HG03354 (cell line): ENCODE data around the gene PPP1R12B.
"Not testable (repeated sequence)": the region's sequence is repeated elsewhere in the genome, so short reads cannot be mapped to it uniquely, and the experiment has no call there.

Experiments used
- ATAC-seq: cut with Tn5 transposase; IDR thresholded peaks from one replicate; pipeline ENCODE4 v1.9.1; 2021; ENCODE audit warnings: mild to moderate bottlenecking; ENCODE audit not compliant: unreplicated experiment, poor library complexity, severe bottlenecking

Gene PPP1R12B

DNA sequence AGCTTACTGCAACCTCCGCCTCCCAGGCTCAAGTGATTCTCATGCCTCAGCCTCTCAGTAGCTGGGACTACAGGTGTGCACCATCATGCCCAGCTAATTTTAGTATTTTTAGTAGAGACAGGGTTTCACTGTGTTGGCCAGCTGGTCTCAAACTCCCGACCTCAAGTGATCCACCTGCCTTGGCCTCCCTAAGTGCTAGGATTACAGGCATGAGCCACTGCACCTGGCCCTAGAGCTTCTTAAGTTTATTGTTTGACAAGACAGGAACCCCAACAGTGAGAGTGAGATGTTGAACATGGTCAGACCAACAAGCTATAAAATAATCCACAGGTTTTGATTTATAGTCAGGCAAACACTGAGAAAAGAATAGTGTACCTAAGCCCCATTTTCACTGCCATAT lies 83.8 kb downstream of the PPP1R12B start:
- ATAC-seq = not testable (repeated sequence)

- ATAC-seq = no peak
Measured at GRCh38 chr1:202433155-202434043, 84.9 kb downstream of the PPP1R12B start.

GRCh38 chr1:202434059-202434458 lies 85.6 kb downstream of the PPP1R12B start:
- ATAC-seq = no peak

DNA sequence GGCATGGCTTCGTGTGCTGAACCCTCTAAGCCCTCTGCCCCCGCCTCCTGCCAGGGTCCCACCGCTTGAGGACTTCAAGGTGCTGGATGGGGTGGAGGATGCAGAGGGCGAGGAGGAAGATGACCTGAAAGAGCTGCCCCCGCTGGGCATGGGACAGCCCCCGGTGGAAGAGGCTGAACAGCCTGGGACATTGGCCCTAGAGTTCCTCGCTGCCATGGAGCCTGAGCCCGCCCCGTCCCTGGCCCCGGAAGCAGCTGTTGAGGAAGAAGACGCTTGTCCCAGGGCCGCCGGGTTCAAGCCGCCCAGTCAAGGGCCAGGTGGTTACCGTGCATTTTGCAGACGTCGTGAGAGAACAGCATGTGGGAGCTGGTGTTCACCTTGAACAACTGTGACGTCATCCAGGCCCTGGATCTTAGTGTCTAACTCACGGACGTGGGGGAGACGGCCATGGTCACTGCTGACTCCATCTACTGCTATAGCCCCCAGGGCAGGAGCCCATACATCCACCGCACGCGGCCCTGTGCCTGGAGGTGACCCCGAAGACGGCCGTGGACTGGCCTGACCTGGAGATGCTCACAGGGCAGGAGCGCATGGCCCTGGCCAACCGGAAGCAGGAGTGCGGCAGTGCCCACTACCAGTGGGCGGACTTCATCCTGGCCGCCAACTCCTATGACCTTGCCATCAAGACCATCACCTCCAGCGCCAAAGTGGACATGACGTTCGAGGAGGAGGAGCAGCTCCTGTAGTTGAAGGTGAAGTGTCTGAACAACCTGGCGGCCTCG lies 90.1 kb downstream of the PPP1R12B start:
- no peak for ATAC-seq

GRCh38 chr1:202439308-202439707 lies 90.8 kb downstream of the PPP1R12B start:
- ATAC-seq = no peak

DNA sequence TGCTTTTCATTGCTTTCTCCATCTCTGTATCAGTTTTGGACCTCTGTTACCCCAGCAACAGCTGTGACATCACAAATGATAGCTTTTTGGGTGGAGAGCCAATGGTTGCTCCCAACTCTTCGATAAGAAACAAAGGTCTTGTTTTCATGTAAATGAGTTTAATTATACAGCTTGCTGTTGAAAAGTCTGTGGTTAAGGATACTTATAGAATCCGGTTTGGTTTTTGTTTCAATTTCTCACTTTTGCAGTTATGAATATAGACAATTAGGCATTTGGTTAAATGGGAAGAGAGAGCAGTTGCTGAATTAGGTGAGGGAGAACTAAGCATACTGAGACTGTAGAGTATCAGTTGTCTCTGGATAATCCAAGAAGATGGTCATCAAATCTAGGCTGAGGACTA lies 99.6 kb downstream of the PPP1R12B start:
- peak; percentile 58 for ATAC-seq

DNA sequence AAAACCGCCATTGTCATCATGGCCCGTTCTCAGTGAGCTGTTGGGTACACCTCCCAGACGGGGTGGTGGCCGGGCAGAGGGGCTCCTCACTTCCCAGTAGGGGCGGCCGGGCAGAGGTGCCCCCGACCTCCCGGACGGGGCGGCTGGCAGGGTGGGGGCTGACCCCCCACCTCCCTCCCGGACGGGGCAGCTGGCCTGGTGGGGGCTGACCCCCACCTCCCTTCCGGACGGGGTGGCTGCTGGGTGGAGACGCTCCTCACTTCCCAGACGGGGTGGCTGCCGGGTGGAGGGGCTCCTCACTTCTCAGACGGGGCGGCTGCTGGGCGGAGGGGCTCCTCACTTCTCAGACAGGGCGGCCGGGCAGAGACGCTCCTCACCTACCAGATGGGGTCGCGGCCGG lies 103.1 kb downstream of the PPP1R12B start:
- not testable (repeated sequence) for ATAC-seq

- ATAC-seq = no peak
Measured at GRCh38 chr1:202452508-202452907, 104.0 kb downstream of the PPP1R12B start.

DNA sequence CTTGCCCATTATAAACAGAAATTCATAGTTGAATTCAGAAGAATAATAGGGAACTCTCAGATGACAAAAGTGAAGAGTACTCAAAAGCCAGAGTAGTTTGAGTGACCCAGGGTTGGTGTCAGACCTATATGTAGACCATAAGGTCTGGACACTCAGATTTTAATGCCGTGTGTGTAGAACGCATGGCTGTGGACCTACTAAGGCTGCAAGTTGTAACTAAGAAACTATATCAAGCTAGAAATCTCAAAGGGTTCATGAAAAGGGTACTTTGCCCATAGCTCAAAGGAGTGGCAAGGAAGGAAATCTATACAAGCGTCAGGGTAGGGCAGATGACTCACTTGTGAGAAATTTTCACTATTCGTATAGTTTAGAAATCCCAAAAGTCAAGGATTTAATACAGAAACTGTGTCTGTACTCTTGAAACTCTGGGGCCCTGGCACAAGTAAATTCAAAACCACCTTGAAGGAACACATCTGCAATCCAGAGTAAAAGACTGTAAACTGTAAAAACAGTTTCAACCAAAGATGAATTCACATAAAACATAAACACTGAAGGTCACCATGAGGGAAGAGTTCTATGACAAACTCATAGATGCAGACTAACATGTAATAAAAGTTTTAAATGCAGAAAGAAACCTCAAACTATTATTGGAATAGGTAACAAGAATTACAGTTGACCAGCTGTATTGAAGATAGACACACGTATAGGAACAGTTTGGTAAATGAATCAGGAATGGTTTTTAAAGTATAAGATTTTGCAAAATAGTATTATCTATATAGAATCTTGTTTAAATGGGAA lies 108.1 kb downstream of the PPP1R12B start:
- ATAC-seq = not testable (repeated sequence)

GRCh38 chr1:202458651-202459050 lies 110.2 kb downstream of the PPP1R12B start:
- ATAC-seq = not testable (repeated sequence)

DNA sequence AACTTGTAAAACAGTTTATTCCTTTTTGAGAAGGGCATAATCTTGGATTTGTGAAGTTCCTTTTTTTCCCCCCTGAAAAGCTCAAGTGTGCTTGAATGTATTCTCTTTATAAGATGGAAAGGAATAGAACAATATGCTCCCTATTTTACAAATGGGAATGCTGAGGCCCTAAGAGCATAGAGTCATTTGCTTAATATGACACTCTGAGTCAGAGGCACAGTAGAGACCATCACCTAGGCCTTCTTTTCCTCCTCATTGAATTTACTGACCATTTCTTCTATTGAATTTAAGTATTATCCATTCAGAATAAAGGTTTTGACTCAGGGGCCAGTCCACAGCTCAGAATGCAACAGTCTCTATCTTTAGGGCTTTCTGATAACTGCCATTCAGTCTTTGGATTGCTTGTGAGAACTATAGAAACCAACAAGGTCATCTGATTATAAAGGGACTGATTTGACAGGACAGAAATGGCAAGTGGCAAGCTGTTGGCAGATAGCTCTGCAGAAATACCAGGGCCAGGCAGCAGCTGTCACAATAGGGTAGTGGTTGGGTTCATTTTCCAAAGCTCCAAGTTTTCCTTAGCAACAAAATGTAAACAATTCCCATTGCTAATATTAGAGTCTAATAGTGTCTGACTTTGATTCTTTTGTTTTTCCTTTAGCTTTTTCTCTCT lies 111.1 kb downstream of the PPP1R12B start:
- ATAC-seq = not testable (repeated sequence)

GRCh38 chr1:202460143-202460495 lies 111.6 kb downstream of the PPP1R12B start:
- ATAC-seq = not testable (repeated sequence)

DNA sequence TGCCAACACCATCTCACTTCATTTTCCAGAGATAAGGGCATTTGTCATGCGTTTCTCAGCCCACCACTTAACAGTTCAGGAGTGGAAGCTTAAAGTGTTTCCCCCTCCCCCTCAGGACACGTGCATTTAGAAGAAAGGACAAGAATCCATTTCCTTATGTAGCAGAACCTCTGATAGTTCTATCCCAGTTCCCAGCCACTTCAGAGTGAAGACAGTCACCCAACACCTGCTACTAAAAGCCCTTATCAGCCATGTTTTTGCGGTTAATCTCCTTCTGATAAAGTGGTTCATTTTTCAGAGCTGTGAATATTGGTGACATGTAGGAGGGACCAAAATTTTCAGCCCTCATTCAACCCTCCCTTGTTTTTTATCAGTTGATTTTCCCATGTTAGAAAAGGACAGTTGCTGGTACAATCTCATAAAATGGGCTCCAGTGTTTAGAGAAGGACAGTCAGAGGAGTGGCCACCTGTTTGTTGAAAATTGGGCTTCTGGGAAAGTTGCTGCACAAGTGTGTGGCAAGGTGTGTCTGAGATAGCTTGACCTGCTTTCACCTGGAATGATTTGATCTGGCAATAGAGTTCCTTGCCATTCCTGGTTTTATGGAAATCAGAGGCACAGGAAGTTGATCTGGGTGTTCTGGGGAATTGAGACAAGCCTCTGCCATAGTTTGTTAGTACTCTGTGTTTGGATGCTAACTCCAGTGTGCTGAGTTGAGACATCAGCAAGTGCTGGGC lies 114.0 kb downstream of the PPP1R12B start:
- no peak for ATAC-seq

- ATAC-seq = not testable (repeated sequence)
Measured at GRCh38 chr1:202464153-202464742, 115.7 kb downstream of the PPP1R12B start.

GRCh38 chr1:202465644-202466270 lies 117.3 kb downstream of the PPP1R12B start:
- ATAC-seq = not testable (repeated sequence)

DNA sequence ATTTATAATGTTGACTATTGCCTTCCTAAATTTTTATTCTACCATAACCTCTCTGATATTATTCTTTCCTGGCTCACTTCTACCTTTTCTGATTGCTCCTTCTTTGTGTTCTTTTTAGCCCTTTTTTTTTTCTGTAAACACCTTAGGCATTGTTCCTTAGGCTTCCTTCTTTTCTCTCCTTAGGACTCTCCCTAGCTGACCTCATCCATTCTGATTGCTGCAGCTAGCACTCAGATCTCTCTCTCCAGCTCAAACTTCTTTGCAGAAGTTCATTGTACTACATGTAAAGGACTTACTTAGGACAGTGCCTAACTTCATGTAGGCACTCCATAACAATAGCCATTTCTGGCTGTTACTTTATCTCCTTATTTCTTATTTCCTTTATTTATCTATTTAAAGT lies 117.8 kb downstream of the PPP1R12B start:
- ATAC-seq = not testable (repeated sequence)

DNA sequence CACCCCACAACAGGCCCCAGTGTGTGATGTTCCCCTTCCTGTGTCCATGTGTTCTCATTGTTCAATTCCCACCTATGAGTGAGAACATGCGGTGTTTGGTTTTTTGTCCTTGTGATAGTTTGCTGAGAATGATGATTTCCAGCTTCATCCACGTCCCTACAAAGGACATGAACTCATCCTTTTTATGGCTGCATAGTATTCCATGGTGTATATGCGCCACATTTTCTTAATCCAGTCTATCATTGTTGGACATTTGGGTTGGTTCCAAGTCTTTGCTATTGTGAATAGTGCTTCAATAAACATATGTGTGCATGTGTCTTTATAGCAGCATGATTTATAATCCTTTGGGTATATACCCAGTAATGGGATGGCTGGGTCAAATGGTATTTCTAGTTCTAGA lies 118.9 kb downstream of the PPP1R12B start:
- not testable (repeated sequence) for ATAC-seq

DNA sequence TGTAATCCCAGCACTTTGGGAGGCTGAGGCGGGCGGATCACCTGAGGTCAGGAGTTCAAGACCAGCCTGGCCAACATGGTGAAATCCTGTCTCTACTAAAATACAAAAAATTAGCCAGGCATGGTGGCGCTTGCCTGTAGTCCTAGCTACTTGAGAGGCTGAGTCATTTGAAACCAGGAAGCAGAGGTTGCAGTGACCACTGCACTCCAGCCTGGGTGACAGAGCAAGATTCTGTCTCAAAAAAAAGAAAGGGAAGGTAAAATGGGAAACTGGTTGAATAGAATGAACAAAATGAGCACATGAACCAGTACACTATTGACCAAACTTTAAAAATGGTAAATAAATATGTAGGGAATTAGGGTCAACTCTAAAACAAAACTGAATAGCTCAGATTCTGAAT lies 120.2 kb downstream of the PPP1R12B start:
- peak; percentile 74 for ATAC-seq
